HG03064 (cell line): ENCODE results near the gene FRMD4A.

ENCODE experiments used
- ATAC-seq: cut with Tn5 transposase; IDR thresholded peaks from one replicate; pipeline ENCODE4 v1.9.1; 2021; ENCODE audit warnings: low read depth; ENCODE audit not compliant: unreplicated experiment

The FRMD4A gene

GRCh38 chr10:13615650-13616300, 714.9 kb downstream of the FRMD4A start:
- ATAC-seq: no peak

DNA sequence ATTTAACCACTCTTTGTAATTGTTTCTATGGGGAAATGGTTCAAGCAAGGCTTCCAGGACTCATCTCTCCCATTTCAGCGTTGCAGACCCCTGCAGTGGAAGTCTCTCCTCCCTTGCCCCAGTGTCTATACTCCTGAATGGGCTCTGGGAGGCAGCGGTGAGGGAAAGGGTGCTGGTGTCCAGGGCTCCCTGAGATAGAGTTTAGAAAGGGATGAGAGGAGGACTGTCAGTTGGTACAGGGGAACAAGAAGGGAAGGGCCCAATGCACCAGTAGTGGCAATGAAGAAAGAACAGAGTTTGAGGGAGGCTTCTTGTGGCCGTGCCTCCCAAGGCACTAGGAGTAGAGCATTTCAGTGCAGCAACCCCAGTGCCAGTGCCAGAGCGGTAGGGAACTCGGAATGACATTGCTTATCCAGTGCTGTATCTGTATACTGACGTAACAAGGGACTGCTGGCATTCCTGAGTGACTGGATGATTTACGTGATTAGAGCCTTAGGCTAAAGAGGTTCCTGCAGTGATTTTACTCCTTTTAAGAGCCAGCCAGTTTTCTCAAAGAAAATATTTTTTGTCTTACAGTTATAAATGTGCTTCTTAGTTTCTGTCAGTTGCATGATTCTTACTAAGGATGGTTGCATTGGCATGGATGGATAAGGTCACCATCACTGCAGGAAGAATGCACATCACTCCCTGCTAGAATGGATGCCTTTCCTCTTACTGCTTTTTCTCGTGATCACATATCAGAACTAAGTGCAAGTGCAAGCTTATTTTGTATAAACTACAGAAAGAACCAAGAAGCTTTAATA, 716.0 kb downstream of the FRMD4A start:
- no peak for ATAC-seq

- ATAC-seq: no peak
Measured at GRCh38 chr10:13613519-13613918, 717.2 kb downstream of the FRMD4A start.

DNA sequence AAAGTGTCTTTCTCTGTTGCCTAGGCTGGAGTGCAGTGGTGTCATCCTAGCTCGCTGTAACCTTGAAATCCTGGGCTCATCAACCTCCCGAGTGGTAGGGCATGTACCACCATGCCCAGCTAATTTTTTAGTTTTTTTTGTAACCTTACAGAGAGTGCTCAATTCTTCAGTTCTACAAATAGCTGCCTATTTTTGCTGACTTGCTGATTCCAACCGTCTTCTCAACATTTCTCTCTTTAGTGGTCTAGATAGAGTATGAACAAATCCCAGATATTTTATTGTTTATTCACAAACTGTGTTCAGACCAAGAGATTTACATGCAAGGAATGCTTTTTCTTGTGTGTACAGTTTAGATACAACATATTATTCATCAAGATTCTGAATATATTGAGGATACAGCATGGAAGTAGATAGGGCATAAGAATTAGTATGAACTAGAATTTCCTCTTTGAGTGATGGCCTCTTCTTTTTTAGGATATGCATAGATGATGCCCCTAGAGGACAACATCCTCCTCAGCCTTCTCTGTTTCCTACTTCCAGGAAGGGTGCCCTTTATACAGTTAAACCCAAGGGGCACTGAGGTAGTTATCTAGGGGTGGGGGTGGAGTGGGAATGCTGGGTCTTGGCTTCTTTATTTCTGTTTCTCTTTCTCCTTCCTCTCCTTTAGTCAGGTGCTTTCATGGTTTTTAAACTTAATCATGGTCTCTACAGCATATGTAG, 717.9 kb downstream of the FRMD4A start:
- no peak for ATAC-seq

GRCh38 chr10:13608246-13608853, 722.4 kb downstream of the FRMD4A start:
- no peak for ATAC-seq

GRCh38 chr10:13604357-13605040, 726.2 kb downstream of the FRMD4A start:
- ATAC-seq: no peak

DNA sequence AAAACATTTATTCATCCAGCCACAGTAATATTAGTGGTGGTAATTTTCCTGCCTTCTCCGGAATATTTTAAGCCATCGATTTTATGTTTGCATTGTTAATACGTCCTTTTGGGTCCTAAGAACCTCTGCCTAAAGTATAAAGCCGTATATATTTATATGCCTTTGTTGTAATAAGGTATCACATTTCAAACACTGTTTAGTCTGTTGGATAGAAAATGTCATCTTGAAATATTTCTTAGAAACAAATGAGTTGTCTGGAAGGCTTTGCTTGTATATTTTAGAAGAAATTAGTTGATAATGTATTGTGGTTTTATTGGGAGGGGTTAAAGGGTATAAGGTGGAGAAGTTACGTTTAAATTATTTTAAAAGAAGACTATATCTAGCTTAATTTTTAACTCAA, 732.8 kb downstream of the FRMD4A start:
- ATAC-seq: no peak

- no peak for ATAC-seq
Measured at GRCh38 chr10:13594641-13595040, 736.1 kb downstream of the FRMD4A start.
